ENCODE results near the gene CLEC16A. TPM values are rescaled to one million over a fixed set of nuclear protein-coding genes. Genes with fewer than 3 reads are reported as not detected.

CLEC16A gene
- total RNA-seq, 1 experiment from 2014 or later = 8.0 TPM

DNA sequence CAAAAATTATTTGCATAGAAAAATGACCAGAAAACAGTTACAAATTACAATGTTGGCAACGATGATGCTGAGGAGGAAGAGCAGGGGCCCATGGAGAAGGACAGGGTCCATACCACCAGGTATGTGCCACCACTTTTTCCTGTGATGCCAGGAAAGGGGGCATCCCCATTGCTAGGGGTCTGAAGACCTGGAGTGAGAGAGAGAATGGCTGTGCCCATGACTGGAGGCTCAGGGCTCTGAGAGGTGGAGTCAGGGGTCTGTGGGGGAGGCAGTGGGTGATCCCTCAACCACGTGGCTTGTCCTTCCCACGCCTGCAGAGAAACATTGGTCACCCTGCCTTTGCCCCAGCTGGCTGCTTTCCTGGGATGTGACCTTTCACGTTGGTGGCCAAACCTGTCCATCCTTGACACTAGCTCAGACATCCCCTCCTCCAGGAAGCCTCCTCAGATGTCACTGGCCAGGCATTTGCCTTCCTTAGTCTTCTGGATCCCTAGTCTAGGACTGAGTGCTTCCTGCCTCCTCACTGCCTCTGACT is 260.2 kb downstream of the CLEC16A start:
- in situ Hi-C loops (cut with HindIII; ENCODE audit: low pct_unique_long_range_greater_than_20kb, low sequenced_read_pairs) = no loop called here
- DNase-seq (ENCODE audit: low read depth, low spot score) = no peak

DNA sequence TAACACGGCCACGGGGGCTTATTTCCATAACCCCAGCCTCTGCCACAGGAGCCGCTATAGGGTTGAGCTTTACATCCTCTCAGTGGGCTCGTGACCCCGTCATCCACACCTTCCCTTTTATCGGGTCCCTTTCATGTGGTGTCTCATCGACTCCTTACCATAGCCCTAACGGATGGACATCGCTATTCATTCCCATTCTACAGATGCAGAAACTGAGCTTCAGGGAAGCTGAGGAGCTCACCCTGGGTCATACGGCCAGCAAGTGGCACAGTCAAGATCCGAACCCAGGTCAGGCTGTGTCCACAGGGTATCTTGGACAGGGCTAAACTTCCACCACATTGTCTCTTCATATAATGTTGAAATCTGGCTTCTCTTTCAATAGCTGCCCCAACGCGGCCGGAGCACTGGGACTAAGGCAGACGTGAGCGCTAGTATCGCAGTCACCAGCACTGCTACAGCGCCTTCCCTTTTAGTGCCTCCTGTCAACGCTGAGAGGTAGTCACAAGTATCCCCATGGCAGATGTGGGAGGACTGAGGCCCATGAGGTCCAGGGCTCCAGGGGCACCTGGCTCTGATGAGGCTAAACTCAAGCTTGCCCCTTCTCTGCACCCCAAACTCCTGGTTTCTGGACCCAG is 260.8 kb downstream of the CLEC16A start:
- no peak for DNase-seq (ENCODE audit: low read depth, low spot score)
- in situ Hi-C loops (cut with HindIII; ENCODE audit: low pct_unique_long_range_greater_than_20kb, low sequenced_read_pairs) = no loop called here

DNA sequence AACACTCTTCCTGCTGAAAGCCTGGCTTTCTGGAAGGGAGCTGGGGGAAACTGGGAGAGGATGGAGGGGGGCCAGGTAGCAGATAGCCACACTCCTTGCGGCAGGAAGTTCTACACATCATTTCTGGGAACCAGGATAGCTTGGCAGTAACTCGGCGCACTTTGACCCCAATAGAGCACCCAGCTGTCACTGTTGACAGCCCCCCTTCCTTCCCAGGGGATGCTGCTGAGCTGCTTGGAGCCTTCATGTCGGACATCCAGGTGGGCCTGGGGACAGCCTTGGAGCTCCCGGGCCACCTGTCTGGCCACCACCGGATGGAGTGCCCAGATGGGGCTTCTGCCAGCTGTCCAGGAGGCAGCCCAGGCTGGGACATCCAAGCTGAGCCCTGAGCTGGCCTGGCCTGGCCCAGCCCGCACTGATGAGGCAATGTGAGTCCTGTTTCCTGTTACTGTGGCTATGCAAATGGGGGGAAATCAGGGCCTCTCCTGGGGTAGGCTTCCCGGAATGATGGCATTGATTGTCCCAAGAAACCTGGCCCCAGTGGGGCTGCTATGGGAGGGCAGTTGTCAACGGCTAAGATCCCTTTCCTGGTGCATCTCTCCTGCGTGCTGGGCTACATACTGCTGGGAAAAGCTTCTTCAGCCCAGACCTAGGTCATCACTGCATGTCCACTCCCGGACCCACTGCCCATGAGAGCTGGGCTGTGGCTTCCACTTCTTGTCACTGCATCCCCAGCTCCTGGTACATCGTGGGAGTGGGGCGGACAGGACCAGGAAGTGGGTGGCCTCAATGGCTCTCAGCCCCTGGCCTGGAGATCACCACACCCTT is 261.6 kb downstream of the CLEC16A start:
- in situ Hi-C loops (cut with HindIII; ENCODE audit: low pct_unique_long_range_greater_than_20kb, low sequenced_read_pairs) = no loop called here
- no peak for DNase-seq (ENCODE audit: low read depth, low spot score)

DNA sequence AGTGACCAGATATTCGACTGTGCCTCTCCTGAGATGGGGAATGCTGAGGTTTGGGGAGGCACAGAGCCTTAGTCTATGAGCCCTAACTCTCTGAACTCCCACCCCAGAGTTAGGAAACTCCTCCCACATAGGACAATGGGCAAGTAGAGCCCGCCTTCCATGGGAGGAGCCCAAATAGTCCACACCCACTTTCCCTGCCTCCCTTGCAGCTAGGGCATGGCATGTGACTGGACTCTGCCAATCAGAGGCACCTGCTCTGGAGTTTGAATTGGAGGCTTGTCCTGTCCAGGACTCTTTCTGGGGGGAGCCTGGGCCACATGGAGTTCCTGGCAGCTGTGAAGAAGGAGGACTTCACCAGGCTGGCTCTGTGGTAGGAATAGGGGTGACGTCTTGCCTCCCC is 263.3 kb downstream of the CLEC16A start:
- no peak for DNase-seq (ENCODE audit: low read depth, low spot score)
- in situ Hi-C loops (cut with HindIII; ENCODE audit: low pct_unique_long_range_greater_than_20kb, low sequenced_read_pairs) = no loop called here

GRCh38 chr16:11208916-11209665 is 264.7 kb downstream of the CLEC16A start:
- no peak for DNase-seq (ENCODE audit: low read depth, low spot score)
- in situ Hi-C loops (cut with HindIII; ENCODE audit: low pct_unique_long_range_greater_than_20kb, low sequenced_read_pairs) = no loop called here

DNA sequence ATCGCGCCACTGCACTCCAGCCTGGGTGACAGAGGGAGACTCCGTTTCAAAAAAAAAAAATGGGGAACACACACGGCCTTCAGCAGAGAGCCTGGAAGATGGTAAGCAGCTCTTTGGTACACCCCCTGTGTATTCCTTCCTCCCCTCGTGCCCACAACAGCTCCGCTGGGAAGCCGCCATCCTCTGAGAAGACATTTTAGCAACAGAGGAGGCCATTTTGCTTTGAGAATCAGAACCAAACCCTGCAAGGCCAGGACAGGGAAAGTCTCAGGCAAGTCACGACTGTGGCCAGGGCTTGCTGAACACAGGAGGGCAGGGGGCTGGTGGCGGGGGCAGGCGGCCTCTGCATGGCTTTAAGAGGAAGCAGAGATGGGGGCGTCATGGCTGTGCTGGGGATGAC is 265.9 kb downstream of the CLEC16A start:
- in situ Hi-C loops (cut with HindIII; ENCODE audit: low pct_unique_long_range_greater_than_20kb, low sequenced_read_pairs) = no loop called here
- no peak for DNase-seq (ENCODE audit: low read depth, low spot score)

DNA sequence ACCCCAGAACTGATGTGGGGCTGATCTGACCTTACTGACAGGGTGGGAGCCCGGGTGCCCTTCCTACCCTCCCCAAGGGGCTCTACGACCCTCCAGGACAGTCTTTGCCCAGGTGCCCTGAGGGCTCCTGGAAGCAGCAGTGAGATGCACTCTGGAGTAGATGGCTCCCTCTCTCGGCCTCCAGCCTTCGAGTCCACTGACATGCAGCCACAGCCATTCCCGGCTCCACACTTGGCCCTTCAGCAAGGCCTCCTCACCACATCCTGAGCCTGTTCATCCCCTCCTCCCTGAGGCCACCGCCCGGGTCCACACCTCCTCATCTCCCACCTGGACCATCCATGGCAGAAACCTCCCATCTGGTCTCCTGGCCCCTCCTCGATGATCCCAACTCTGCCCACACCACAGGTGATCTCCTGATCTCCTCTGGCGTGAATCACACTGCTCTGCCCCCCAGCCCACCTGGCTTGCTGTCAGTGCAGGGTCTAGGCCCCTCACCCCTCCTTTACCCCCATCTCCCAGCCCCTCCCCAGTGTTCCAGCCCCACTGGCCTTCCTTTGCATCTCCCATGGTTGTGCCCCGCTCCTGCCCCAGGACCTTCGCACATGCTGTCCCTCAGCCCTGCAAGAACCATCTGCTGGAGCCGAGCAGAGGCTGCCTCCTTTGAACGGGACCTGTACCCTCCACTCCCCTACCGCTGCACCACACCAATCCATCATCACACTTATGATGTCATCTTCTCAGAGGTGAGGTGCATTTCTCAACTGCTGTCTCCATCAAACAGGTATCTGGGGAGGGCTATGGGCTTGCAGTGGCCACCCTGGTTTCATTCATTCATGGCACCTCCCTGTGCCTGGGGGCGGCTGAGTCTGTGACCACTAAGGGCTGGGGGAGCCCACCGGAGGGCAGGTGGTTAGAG is 267.0 kb downstream of the CLEC16A start:
- peak; percentile 35 for DNase-seq (ENCODE audit: low read depth, low spot score)
- in situ Hi-C loops (cut with HindIII; ENCODE audit: low pct_unique_long_range_greater_than_20kb, low sequenced_read_pairs) = no loop called here

GRCh38 chr16:11211977-11212797 is 267.8 kb downstream of the CLEC16A start:
- in situ Hi-C loops (cut with HindIII; ENCODE audit: low pct_unique_long_range_greater_than_20kb, low sequenced_read_pairs) = no loop called here
- DNase-seq (ENCODE audit: low read depth, low spot score) = no peak

DNA sequence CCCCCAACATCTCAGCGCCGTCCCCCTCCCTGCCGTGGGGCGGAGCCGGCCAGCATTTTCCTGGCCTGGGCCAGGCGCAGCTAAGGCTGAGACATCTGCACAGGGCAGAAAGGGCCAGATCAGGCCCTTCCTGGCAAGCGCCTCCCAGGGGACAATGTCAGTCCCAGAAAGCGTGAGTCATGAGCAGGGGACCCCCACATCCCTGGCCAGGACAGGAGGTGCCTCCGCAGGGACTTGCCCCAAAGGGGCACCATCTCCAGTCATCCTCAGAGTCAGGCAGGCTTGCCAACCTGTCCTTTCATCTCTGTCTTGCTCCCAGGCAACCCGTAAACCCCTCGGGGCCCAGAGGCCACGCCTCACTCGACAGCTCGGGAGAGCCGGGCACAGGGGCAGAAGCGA is 268.4 kb downstream of the CLEC16A start:
- DNase-seq (ENCODE audit: low read depth, low spot score) = no peak
- in situ Hi-C loops (cut with HindIII; ENCODE audit: low pct_unique_long_range_greater_than_20kb, low sequenced_read_pairs) = no loop called here

DNA sequence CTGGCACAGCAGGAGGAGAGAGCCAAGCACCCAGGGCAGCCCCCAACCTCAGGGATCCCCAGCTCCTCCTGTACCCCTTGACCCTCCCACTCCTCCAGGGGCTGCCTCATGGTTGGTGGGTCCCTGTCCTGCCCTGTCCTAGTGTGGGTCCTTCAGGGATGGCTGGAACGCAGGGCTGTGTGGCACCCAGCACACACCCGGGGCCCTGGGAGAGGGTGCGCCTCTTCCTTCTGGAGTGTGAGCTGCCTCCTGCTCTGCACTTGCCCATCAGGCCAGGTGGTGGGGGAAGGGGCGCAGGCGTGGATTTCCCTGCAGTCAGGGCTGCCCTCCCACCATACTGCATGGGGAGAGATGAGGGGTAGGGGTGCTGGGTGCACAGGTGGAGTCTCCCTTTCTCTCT is 269.0 kb downstream of the CLEC16A start:
- in situ Hi-C loops (cut with HindIII; ENCODE audit: low pct_unique_long_range_greater_than_20kb, low sequenced_read_pairs) = no loop called here
- DNase-seq (ENCODE audit: low read depth, low spot score) = no peak

DNA sequence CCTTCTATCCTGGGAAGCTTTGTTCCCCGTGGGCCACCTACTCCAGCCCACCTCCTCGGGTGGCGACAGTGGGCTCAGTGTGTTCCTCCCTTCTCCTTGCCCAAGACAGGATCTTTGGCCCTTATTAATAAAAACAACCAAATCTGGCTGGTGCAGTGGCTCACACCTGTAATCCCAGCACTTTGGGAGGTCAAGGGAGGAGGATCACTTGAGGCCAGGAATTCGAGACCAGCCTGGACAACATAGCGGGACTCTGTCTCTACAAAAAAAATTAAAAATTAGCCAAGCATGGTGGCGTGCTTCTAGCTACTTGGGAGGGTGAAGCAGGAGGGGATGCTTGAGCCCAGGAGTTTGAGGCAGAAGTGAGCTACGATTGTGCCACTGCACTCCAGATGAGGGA is 269.4 kb downstream of the CLEC16A start:
- in situ Hi-C loops (cut with HindIII; ENCODE audit: low pct_unique_long_range_greater_than_20kb, low sequenced_read_pairs) = no loop called here
- no peak for DNase-seq (ENCODE audit: low read depth, low spot score)

DNA sequence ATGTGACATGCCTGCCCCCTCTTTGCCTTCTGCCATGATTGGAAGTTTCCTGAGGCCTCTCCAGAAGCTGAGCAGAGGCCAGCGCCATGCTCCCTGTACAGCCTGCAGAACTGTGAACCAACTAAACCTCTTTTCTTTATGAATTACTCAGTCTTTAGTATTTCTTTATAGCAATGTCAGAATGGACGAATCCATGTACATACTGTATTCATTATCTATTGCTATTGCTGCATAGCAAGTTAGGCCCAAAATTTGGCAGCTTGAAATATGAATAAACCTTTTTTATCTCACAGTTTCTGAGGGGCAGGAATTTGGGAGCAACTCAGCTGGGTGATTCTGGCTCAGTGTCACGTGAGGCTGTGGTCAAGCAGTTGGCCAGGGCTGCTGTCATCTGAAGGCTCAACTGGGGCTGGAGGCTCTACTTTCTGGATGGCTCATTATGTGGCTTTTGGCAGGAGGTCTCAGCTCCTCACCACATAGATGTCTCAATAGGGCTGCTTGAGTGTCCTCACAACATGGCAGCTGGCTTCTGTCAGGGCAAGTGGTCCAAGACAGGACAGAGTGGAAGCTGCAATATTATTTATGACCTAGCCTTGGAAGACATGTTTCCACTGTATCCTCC is 271.7 kb downstream of the CLEC16A start:
- DNase-seq (ENCODE audit: low read depth, low spot score) = no peak
- in situ Hi-C loops (cut with HindIII; ENCODE audit: low pct_unique_long_range_greater_than_20kb, low sequenced_read_pairs) = no loop called here

- in situ Hi-C loops (cut with HindIII; ENCODE audit: low pct_unique_long_range_greater_than_20kb, low sequenced_read_pairs) = no loop called here
- no peak for DNase-seq (ENCODE audit: low read depth, low spot score)
Measured at GRCh38 chr16:11217651-11218603, 273.6 kb downstream of the CLEC16A start.

DNA sequence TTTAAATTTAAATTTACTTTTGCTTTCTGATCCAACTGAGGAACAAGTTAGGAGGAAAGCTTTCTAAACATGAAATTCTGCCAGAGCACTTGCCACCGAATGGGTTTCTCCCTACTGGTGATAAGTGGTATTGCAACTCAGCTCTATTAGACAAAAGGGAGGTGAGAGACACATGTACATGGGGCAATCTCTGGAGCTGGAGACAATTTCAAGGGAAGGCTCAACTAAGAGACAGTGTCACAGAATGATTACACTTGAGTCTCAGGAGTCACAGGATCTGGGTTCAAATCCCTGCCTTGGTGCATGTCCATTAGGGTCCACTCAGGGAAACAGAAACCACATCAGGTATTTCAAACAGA is 274.2 kb downstream of the CLEC16A start:
- peak; percentile 18 for DNase-seq (ENCODE audit: low read depth, low spot score)

DNA sequence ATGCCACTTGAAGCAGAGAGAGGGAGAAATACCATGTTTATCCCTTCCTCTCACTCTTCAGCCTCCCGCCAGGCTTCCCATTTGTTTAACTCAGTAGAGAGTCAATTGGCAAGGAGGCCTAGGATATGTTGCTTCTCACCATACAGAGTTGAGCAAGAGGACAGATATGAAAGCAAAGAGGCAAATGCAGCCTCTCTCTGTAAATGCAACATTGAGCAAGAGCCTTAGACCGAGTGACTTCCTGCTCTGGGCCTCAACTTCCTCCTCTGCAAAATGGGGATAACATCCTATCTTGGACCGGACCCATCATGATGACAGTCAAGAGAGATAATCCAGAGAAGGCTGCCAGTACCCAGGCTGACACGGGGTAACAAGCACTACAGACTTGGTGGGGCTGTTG is 274.8 kb downstream of the CLEC16A start:
- in situ Hi-C loops (cut with HindIII; ENCODE audit: low pct_unique_long_range_greater_than_20kb, low sequenced_read_pairs) = no loop called here
- DNase-seq (ENCODE audit: low read depth, low spot score) = no peak

More for the DNA sequence above, 274.2 kb downstream of the CLEC16A start:
- in situ Hi-C loops (cut with HindIII; ENCODE audit: low pct_unique_long_range_greater_than_20kb, low sequenced_read_pairs) = no loop called here
